ENCODE results near the gene RBM33. TPM values are rescaled to one million over a fixed set of nuclear protein-coding genes. Genes with fewer than 3 reads are reported as not detected.
"Not testable (repeated sequence)": the region's sequence is repeated elsewhere in the genome, so short reads cannot be mapped to it uniquely, and the experiment has no call there.

The RBM33 gene
- polyA plus RNA-seq, 3 donors: 31.9 to 48.2 (median 44.6) TPM

- DNase-seq: no peak
Measured at GRCh38 chr7:155816192-155816508, 171.7 kb downstream of the RBM33 start.

GRCh38 chr7:155816996-155817395 is 172.5 kb downstream of the RBM33 start:
- DNase-seq: no peak

DNA sequence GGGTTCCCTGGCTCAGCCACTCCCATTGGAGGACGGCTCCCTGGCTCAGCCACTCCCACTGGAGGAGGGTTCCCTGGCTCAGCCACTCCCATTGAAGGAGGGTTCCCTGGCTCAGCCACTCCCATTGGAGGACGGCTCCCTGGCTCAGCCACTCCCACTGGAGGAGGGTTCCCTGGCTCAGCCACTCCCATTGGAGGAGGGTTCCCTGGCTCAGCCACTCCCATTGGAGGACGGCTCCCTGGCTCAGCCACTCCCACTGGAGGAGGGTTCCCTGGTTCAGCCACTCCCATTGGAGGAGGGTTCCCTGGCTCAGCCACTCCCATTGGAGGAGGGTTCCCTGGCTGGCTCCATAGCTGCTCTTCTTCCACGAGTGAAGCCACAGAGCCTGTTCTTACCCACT is 173.1 kb downstream of the RBM33 start:
- DNase-seq: not testable (repeated sequence)

- DNase-seq: no peak
Measured at GRCh38 chr7:155818154-155818819, 173.8 kb downstream of the RBM33 start.

- DNase-seq: no peak
Measured at GRCh38 chr7:155818820-155819168, 174.3 kb downstream of the RBM33 start.

DNA sequence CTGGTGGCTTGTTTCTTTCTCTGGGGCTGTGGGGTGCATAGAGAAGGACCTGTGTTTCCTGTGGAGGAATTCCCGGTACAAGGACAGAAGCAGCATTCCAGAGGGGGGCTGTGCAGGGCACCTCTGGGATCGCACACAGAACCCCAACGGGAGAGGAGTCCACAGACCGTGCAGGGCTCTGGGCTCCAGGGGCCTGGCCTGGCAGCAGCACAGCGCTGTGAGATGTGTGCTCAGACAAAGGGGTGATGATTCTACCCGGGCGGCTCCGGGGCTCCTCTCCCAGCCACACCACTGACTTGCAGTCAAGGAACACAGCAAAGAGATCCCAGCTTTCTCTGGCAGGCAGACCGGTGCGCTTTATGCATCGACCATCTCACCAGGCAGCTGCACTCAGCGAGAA is 174.7 kb downstream of the RBM33 start:
- DNase-seq: no peak

GRCh38 chr7:155820246-155820645 is 175.8 kb downstream of the RBM33 start:
- no peak for DNase-seq

- DNase-seq: no peak
Measured at GRCh38 chr7:155820788-155821187, 176.3 kb downstream of the RBM33 start.

GRCh38 chr7:155821851-155822250 is 177.4 kb downstream of the RBM33 start:
- DNase-seq: no peak

DNA sequence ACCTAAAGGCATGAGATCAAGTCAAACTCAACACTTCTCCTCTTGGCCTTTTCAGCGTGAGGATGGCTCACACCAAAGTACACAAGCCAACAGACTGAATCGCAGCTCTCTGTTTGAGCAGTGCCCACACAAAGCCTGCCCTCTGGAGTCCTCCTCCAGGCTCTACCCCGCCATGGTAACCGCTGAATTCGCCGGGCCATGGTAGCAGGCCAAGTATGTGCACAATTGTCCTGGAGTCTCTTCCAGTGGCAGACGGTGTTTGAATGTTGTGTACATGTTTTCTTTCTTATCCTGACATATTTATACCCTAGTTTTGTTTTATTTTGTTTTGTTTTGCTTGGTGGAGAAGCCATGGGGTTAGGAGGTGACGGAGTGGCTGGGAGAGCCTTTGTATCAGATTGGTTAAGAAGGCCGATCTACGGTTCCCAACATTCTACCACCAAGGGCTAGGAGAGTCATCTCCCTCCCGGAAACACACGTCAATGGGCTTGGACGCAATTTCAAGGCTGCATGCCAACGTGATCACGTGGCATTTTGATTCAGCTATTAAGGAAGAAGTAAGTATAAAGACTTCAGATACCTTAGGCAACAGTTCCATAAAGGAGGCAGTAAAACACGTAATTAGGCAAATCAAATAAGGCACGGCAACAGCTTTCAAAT is 179.9 kb downstream of the RBM33 start:
- no peak for DNase-seq

DNA sequence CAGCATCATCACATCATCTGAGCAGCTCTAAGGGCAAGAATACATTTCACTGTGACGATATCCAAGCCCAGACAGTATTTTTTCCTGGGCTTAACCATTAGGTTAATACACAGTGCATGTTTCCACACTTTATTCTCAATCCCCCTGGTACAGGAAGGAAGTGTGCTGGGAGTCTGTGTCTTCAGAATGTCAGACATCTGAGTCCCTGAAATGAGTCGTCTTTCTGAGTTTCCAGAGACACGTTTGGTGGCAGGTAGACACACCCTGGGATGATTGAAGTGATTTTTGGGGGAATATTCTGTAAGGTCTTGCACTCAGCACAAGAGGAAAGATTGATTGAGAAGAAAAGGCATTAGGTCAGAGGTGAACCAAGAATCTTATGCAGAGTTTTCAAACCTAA is 180.9 kb downstream of the RBM33 start:
- DNase-seq: no peak

- no peak for DNase-seq
Measured at GRCh38 chr7:155829796-155830470, 185.5 kb downstream of the RBM33 start.

Other genes with a start within 250 kb of the RBM33 start
- gene EN2, start 186.5 kb upstream of the RBM33 start, polyA plus RNA-seq (ENCODE audit: insufficient read length in 3 of 3): under 1 TPM; 0.09 to 0.29 (median 0.17) TPM
- gene CNPY1, start 98.1 kb upstream of the RBM33 start, polyA plus RNA-seq (ENCODE audit: insufficient read length in 3 of 3): not detected
- gene SHH, start 167.8 kb downstream of the RBM33 start, polyA plus RNA-seq (ENCODE audit: insufficient read length in 3 of 3): 1 to 10 TPM; 1.5 to 4.6 (median 3.3) TPM